Caki2 (cell line): ENCODE measurements around the gene UBE2L3. TPM values are rescaled to one million over a fixed set of nuclear protein-coding genes. Genes with fewer than 3 reads are reported as not detected.

ENCODE experiments used
- DNase-seq: peaks from one replicate; pipeline ENCODE4 v3.0.0-alpha.2; 2015; ENCODE audit warnings: low read depth
- in situ Hi-C: cut with HindIII; loops from 2 replicates; pipeline ENCODE4 v1.10.0; 2016; ENCODE audit warnings: low sequenced_read_pairs, low pct_unique_long_range_greater_than_20kb, mixed read lengths
- total RNA-seq: library from RNA; depleted of rRNA; stranded (reverse); fragments of >200 nt; shearing (Covaris generic); gene quantifications from 2 replicates; pipeline ENCODE4 v1.2.3, GENCODE V29; 2014; ENCODE audit warnings: low replicate concordance

UBE2L3 gene
- total RNA-seq, 1 experiment from 2014 or later, result 46.2 TPM

DNA sequence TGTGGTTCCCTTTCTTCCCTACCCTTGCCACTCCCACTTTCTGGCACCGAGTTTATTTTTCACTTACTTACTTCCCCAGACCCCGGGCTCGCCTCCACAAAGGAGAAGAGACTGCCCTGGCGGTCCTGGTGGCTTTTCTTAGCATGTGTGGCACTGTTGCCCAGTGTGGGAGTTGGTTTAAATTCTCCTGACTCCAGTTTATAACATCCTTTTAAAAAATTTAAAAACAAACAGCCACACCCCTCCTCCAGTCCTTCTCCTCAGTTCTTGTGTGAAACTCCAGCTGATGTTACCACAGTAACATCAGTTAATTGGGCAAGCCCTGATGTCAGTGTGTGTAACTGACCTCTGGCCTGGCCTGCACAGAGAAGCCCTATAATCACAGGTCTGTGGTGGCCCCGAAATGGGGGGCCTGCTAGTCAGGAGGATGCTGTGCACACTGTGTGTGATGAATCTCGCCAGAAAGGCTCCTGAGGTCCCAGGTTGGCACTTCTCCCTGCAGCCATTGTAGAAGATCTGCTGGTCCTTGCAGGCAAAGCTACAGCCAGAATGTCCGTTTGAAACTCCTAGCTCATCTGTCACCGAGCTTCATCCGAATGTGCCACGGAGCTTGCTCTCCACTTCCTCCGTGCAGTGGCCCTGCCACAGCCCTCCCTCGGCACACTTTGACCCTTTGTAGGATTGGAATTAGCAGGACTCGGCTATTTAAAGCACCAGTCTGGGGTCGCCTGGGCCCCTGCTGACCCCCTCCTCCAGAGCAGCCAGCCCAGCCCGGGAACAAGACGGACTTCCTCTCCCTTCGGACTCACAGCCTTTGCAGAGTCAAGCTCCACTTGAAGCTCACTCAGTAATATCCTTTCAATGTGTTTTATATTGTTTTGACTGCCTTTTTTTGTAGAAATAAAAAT lies 54.8 kb downstream of the UBE2L3 start:
- DNase-seq, result no peak
- in situ Hi-C loops, result no loop called here

DNA sequence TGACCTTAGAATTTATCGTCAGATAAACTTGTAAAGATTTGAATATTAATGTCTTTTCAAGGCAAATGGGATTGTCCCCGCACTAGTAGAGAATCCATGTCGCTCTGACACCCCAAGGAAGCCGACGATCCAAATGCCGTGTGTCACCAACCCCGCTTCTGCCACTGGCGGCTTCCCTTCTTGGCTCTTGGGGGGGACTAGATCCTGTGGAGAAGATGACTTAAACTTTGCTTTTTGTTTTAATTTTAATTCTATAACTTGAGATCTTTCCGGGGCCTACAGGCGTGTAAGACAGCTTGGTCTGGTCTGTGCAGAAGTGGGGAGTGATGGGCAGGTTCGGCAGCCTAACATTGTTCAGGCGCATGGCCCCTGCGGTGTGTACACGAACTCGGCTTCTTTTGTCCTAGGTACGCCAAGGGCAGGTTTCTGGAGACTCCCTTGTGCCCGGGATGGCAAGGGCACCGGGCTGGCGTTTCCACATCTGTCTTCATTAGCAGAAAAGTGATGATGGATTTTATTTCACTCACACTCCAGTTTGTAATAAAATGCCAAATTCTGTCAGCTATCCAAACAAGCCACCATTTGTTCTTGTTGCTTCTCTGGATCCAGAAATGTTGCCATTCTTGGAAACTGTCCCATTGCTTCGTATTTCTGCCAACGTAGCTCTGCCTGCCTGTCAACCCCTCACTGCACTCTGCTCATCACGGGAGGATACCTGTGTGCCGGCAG lies 55.6 kb downstream of the UBE2L3 start:
- no peak for DNase-seq
- in situ Hi-C loops, result no loop called here

DNA sequence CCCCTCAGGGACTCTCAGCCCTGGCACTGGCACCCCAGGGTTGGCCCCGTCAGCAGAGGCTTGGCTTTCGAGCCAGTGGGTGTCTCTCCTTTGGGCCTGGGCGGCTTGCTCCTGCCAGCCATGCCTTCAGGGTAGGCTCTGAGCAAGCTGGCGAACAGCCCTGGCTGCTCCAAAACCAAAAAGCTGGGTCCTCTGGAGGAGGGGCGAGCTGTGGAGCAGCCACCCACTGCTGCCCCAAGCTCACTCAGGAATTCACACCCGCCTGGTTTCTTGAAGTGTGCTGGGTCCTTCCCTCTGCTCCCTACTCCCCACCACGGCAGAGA lies 56.1 kb downstream of the UBE2L3 start:
- in situ Hi-C loops, result no loop called here
- no peak for DNase-seq

DNA sequence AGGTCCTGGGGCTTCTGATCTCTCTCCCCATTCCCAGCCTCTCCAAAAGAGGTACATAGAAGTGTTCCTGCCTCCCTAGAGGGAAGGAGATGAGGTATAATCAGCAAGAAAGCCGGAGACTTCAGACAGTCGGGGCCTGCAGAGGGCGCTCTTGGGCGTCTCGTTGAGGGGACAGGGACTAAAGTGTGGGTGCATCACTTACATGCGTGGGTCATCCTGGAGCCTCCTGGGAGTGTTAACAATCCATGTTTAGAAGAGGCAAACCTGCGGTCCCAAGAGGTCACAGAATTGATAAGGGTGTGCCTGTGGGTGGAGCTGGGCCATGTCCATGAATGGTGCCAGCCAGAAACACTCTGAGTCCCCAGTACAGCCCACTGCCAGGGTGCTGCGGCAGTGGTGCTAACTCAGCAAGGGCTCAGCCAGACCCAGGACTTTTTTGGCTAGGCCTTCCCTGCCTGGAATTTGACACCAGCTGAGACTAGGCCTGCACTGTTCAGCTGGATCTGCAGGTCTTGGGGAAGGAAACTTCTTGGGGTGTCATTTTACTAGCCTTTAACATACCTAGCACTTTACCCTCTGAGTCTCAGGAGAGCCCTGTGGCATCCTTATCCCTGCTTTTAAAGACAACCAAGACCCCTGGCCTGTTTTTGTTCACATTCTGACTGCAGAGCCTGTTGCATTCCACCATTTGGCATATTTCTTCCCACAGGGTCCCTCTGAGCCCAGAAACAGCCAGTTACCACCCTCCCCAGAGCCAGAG lies 56.8 kb downstream of the UBE2L3 start:
- in situ Hi-C loops, result no loop called here
- no peak for DNase-seq

DNA sequence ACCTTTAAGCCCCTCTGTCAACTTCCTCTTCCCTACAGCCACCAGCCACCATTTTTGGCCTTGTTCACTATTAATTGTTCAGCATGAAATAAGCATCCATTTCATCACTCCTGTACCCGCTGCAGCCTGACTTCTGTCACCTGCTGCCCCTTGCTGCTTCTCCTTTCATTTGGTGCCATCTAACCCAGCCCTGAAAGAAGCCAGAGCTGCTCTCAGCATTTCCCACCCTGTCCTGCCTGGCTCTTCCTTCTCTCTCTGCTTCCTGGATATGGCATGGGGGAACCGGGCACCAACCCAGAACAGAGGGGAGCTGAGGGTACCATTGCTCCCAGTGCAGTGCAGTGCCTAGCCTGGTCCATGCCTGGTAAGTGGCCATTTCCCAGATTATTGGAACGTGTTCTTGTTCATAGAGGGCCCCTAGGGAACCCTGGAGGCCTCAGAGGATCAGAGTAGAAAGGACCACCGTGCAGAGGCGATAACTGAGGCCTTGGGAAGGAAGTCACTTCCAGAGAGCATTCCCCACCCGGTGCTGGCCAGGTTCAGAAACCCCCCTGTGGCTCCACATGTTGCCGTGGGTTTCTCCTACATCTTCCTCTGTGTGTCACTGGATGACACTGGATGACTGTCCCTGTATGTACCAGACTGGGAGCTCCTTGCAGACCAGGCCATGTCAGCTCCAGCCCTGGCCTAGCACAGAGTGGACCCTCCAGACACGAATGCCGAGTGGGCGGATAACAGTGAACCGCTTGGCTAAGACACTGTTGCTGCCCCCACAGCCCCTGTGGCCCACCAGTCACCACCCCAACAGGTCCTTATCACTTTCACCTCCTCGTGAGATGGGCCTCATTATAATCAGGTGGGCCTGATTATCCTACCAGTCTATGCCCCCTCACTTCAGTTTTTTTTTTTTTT lies 57.6 kb downstream of the UBE2L3 start:
- in situ Hi-C loops, result no loop called here
- DNase-seq, result no peak

DNA sequence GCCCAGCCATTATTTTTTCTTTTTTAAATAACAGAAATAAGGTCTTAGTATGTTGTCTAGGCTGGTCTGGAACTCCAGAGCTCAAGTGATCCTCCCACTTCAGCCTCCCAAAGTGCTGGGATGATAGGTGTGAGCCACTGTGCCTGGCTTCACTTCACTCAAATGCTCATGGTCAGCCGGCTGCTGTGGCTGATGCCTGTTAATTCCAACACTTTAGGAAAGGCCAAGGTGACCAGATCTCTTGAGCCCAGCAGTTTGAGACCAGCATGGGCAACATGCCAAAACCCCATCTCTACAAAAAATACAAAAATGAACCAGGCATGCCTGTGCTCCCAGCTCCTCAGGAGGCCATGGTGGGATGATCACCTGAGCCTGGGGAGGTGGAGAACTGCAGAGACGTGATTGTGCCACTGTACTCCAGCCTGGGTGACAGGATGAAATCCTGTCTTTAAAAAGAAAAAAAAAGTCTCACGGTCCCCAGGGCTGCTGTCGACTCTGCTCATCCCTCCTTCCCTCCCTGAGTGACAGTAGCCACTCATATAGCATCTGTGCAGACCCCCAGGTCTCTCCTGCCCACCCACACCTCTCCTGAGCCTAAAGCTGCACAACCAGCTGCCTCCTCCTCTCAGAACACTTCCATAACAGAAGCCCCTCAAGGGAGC lies 58.7 kb downstream of the UBE2L3 start:
- DNase-seq, result no peak
- in situ Hi-C loops, result no loop called here

DNA sequence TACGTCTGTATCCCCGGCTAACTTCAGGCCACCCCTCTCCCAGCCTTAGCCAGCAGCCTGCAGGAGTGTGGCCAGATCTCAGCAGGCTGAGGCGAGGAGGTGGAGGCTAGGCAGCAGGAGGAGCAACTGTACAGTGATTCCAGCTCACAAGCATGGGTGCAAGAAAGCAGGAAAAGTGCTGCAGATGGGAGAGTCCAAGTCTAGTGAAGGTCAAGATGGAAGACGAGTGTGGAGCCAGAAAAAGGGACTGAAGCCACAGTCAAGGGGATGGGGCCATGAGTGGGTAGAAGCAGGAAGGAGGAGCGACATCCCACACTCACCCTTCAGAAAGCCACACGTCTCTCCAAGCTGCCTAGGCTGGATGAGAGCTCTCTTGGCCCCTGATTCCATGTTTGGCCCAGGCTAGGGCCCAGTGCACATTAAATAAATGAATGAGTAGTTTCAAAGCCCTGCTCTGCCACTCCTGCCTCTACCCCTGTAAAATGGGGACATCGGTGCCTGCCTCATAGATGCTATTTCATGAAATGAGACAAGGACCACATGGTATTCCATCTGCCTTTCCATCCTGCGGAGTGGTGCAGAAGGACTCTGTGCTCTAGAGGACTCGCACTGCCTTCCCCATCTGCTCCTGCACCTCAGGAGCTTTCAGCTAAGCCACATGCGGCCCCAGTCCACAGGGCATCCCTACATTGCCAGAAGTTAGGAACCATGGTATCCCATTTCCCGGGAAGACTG lies 59.4 kb downstream of the UBE2L3 start:
- in situ Hi-C loops, result no loop called here
- no peak for DNase-seq

DNA sequence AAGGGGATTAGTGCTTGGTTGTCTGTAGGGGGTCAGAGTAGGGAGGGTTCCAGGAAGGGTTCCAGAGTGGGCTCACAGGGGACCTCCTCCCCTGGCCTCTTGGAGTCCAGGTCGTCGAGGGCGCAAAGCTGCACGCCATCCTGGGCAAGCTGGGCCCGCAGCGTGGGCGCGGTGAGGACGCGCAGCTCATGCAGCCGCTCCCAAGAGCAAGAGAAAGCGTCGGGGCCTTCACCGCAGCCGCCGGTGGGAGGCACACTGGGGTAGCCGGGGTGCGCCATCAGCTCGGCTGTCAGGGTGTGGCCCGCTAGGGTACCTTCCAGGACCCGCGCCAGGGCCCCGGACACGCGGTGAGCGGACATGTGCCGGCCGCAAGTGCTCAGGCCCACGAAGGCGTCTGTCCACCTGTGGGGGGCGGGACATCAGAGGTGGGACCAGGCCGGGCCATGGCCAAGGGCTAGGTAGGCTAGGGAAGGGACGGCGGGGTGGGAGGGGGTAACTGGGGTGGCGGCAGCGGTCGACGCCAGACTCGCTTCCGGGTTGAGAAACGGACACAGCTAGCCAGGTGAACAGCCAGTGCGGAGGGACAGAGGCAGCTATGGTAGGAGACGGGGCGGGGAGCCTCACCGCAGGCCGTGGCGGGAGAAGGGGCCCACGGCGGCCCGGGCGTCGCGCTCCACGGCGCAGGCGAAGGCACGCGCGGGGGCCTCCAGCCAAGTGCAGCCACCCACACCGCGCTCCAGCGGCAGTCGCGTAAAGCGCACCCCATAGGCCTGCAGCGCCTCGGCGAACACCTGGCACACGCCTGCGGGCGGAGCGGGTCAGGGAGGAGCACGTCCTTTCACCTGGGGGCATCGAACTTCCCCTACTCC lies 61.1 kb downstream of the UBE2L3 start:
- in situ Hi-C loops, result no loop called here
- DNase-seq, result no peak

DNA sequence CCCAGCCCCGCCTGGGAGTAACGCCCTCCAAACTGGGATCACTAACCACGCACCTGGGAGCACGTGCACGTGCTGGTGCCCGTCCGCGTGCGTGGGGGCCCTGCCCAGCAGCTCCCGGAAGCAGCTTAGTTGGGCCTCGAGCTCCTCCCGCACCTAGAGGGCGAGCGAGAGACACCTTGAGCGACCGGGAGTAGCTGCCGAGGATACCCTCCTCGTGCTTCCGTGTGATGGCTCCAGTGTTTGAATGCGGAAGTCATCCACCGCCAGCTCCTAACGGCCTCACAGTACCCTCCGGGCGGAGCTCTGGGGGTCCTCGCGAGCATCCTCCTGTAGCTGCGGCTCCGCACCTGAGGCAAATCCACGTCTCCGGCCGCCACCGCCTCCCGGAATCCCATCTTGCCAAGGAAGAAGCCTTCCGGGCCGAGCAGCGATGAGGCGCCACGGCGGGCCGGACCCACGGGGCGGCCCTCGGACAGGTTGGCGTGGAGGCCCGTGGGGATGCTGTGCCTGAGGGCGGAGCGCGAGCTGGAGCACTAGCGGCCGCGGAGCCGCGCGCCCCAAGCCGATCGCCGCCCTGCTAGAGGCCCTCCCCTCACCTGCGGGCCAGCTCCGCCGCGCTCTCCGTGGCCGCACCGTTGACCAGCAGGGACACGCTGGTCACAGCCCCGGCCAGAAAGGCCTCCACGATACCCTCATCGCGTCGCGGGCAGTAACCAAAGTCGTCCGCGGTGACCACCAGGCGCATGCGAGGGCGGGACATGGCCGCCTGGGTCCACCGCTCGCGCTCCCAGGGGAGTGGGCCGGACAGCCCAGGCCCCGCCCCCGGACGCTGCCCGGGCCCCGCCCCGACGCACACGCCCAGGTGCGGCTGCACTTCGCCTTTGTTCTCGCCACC lies 62.0 kb downstream of the UBE2L3 start, which contains the start of gene YDJC:
Gene YDJC (minus strand): TSS at position 768 of the 895 bp plus-strand sequence. CDS start 8 bp downstream, at position 760.
- in situ Hi-C loops, result no loop called here

DNA sequence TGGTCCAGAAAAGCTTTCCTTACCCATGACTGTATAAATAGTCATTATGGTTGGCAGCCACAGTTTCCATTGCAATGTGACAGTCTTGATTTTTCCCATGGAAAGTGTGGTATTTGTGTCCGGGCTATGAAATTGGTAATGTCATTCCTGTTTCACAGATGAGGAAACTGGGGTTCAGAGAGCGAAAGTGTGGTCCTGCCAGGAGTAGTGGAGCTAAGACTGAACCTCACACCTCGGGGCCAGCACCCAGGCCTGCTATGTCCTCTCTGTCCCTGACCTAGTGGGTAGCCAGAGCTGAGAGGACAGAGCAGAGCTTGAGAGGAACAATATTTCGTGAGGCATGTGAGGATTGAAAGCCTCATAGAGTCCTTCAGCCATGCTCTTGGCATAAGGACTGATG lies 63.5 kb downstream of the UBE2L3 start:
- in situ Hi-C loops, result no loop called here
- no peak for DNase-seq

More for the DNA sequence above, 62.0 kb downstream of the UBE2L3 start, which contains the start of gene YDJC:
- peak; percentile 90 for DNase-seq

DNA sequence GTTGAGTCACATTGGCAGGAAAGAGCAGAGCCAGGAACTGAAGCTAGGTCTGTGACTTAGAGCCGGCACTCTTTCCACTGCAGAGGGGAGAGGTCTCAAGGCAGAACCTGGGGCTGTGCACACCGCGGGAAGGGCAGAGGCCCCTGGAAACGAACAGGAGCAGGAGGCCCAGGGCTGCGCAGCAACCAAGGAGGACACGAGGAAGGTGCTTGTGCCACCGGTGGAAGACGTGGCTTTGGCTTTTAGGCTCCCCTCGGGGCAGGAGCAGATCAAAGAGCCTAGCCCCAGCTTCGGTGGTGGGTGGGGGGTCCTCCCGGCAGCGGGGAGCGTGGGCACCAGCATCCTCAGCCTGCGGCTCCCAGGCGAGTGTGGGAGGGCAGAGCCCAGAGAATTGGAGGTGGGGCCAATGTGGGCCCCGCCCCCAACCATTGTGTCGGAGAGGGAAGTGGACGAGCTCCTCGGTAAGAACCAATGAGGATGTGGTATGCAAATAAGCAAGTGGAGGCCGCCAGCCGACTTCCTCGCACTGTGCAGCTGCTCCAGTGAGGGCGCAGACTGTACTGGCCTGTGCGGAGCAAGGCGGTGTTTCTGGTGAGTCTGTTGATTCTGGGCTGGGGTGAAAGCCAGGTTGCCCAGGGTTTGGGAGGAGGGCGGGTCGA lies 64.9 kb downstream of the UBE2L3 start, which contains the start of gene CCDC116:
Gene CCDC116 (plus strand): TSS at position 524 of the 659 bp plus-strand sequence. CDS start 422 bp downstream, outside the sequence.
- DNase-seq, result peak; percentile 94
- in situ Hi-C loops, result no loop called here

DNA sequence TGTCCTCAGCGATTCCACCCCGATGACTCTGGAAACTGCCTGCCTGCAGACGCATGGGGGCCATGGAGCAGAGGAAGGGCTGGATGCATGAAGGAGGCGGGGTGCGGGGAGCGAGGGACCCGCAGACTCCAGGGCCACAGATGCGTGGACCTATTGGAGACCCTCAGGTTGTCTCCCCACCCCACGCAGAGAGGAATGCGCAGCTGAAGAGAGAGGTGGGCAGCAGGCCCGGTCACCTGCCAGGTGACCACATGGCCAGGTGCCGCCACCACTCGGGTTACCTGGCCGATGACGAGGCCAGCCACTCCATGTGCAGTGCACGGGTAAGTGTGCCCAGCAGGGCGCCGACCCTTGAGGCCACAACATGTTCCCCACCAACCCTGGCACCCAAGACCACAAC lies 65.4 kb downstream of the UBE2L3 start:
- DNase-seq, result no peak
- in situ Hi-C loops, result no loop called here

DNA sequence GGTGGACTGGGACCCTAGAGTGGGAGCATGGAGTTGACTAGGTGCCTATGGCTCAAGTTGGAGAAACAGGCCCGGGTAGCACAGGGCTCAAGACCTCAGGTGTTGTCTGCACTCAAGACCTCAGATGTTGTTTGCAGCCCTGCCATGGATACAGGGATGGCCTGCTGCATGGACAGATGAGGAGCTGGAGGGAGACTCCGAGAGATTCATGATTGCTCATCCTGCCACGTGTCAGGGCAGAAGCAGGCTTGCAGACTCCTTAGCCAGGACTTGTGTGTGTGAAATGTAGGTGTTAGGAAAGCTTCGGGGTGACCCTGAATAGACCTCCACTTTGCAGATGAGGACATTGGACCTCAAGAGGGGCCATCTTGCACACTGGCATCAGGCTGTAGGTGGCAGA lies 66.0 kb downstream of the UBE2L3 start:
- in situ Hi-C loops, result no loop called here
- no peak for DNase-seq

DNA sequence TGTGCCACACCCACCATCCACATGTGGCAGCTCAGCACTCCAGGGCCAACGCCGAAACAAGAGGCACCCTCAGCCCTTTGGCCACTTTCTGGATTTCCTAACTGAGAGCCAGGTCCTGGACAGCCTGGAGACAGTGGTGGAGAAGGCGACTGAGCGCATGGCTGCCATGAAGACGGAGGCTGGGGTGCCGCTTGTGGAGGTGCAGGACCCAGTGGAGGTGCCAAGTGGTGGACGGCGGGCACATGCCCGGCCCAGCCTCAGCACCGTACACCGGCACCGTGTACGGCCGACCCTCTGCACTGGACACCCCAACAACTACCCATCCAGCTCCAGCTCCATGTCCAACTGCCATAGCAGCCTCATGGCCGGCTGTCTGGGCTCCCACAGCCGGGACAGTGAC lies 66.6 kb downstream of the UBE2L3 start:
- no peak for DNase-seq
- in situ Hi-C loops, result no loop called here
